ENCODE results near the gene RNF5.

The RNF5 gene

GRCh38 chr6:32152769-32153563, 25.2 kb upstream of the RNF5 start:
- Histone ChIP-seq H3K27me3 (ENCODE audit: insufficient read depth, low read length) (no peaks in the 10 kb centered on the region), H3K36me3 (ENCODE audit: insufficient read depth, low read length) (peaks cover 7% of the 10 kb centered on the region; the same call in 1 of the 2 replicates), H2AFZ (ENCODE audit: low read length, unreplicated experiment) (peak overlapping the region; percentile 4), H3K79me2 (ENCODE audit: control insufficient read depth, insufficient read depth, low read length, unreplicated experiment) (peaks cover 20% of the 10 kb centered on the region), H3K27ac (ENCODE audit: low read depth, low read length) (peak overlapping the region; percentile 75), H3K4me1 (ENCODE audit: control insufficient read depth, insufficient read depth, low read length, unreplicated experiment) (peaks cover 23% of the 10 kb centered on the region), H3K4me3 (ENCODE audit: low read depth, low read length) (peak overlapping the region; percentile 96)

- peak within 1 kb of the TSS; percentile 75 for H3K27ac ChIP-seq (ENCODE audit: low read depth, low read length)
- peak within 1 kb of the TSS; percentile 77 for H2AFZ ChIP-seq (ENCODE audit: low read length, unreplicated experiment)
- peak within 1 kb of the TSS; percentile 96 for H3K4me3 ChIP-seq (ENCODE audit: low read depth, low read length)
- H3K79me2 ChIP-seq (ENCODE audit: control insufficient read depth, insufficient read depth, low read length, unreplicated experiment) = peaks cover 20% of the 10 kb centered on the region
- no peaks in the 10 kb centered on the region for H3K27me3 ChIP-seq (ENCODE audit: insufficient read depth, low read length)
- H3K36me3 ChIP-seq (ENCODE audit: insufficient read depth, low read length) = peaks cover 12% of the 10 kb centered on the region; the same call in 1 of the 2 replicates
- H3K4me1 ChIP-seq (ENCODE audit: control insufficient read depth, insufficient read depth, low read length, unreplicated experiment) = peaks cover 23% of the 10 kb centered on the region
Measured at GRCh38 chr6:32153564-32154513, 24.4 kb upstream of the RNF5 start, which contains the start of gene PPT2. Gene PPT2, plus strand, starts transcription at chr6:32154141. Its CDS starts 454 bp downstream, at chr6:32154595.

- no peaks in the 10 kb centered on the region for H3K27me3 ChIP-seq (ENCODE audit: insufficient read depth, low read length)
- H2AFZ ChIP-seq (ENCODE audit: low read length, unreplicated experiment) = peak overlapping the region; percentile 77
- peak overlapping the region; percentile 96 for H3K4me3 ChIP-seq (ENCODE audit: low read depth, low read length)
- H3K4me1 ChIP-seq (ENCODE audit: control insufficient read depth, insufficient read depth, low read length, unreplicated experiment) = peaks cover 23% of the 10 kb centered on the region
- H3K27ac ChIP-seq (ENCODE audit: low read depth, low read length) = peak overlapping the region; percentile 75
- peaks cover 20% of the 10 kb centered on the region for H3K79me2 ChIP-seq (ENCODE audit: control insufficient read depth, insufficient read depth, low read length, unreplicated experiment)
- peaks cover 12% of the 10 kb centered on the region; the same call in 1 of the 2 replicates for H3K36me3 ChIP-seq (ENCODE audit: insufficient read depth, low read length)
Measured at GRCh38 chr6:32154514-32155161, 23.6 kb upstream of the RNF5 start.

GRCh38 chr6:32156891-32157290, 21.3 kb upstream of the RNF5 start:
- Histone ChIP-seq H3K4me3 (ENCODE audit: low read depth, low read length) (no peak overlapping the region), H3K27me3 (ENCODE audit: insufficient read depth, low read length) (no peaks in the 10 kb centered on the region), H3K36me3 (ENCODE audit: insufficient read depth, low read length) (peaks cover 12% of the 10 kb centered on the region; the same call in 1 of the 2 replicates), H3K79me2 (ENCODE audit: control insufficient read depth, insufficient read depth, low read length, unreplicated experiment) (peaks cover 20% of the 10 kb centered on the region), H2AFZ (ENCODE audit: low read length, unreplicated experiment) (no peak overlapping the region), H3K4me1 (ENCODE audit: control insufficient read depth, insufficient read depth, low read length, unreplicated experiment) (peaks cover 18% of the 10 kb centered on the region), H3K27ac (ENCODE audit: low read depth, low read length) (no peak overlapping the region)

- H3K36me3 ChIP-seq (ENCODE audit: insufficient read depth, low read length) = peaks cover 12% of the 10 kb centered on the region; the same call in 1 of the 2 replicates
- H3K4me1 ChIP-seq (ENCODE audit: control insufficient read depth, insufficient read depth, low read length, unreplicated experiment) = peaks cover 10% of the 10 kb centered on the region
Measured at GRCh38 chr6:32158052-32158451, 20.2 kb upstream of the RNF5 start.

GRCh38 chr6:32163559-32164258, 14.5 kb upstream of the RNF5 start:
- Histone ChIP-seq H3K4me3 (ENCODE audit: low read depth, low read length) (no peak overlapping the region), H3K79me2 (ENCODE audit: control insufficient read depth, insufficient read depth, low read length, unreplicated experiment) (no peaks in the 10 kb centered on the region), H3K27me3 (ENCODE audit: insufficient read depth, low read length) (no peaks in the 10 kb centered on the region), H3K4me1 (ENCODE audit: control insufficient read depth, insufficient read depth, low read length, unreplicated experiment) (peaks cover 5% of the 10 kb centered on the region), H3K27ac (ENCODE audit: low read depth, low read length) (no peak overlapping the region), H3K36me3 (ENCODE audit: insufficient read depth, low read length) (peaks cover 4% of the 10 kb centered on the region; the same call in 1 of the 2 replicates), H2AFZ (ENCODE audit: low read length, unreplicated experiment) (no peak overlapping the region)

More at GRCh38 chr6:32158052-32158451, 20.2 kb upstream of the RNF5 start:
- no peaks in the 10 kb centered on the region for H3K27me3 ChIP-seq (ENCODE audit: insufficient read depth, low read length)
- H2AFZ ChIP-seq (ENCODE audit: low read length, unreplicated experiment) = no peak overlapping the region
- H3K4me3 ChIP-seq (ENCODE audit: low read depth, low read length) = no peak overlapping the region
- H3K79me2 ChIP-seq (ENCODE audit: control insufficient read depth, insufficient read depth, low read length, unreplicated experiment) = peaks cover 20% of the 10 kb centered on the region
- H3K27ac ChIP-seq (ENCODE audit: low read depth, low read length) = no peak overlapping the region

GRCh38 chr6:32164295-32164694, 13.9 kb upstream of the RNF5 start, which contains the start of gene EGFL8:
Gene EGFL8, plus strand, starts transcription at chr6:32164595. Its CDS starts 1,571 bp downstream, at chr6:32166166.
- Histone ChIP-seq H3K4me1 (ENCODE audit: control insufficient read depth, insufficient read depth, low read length, unreplicated experiment) (peaks cover 11% of the 10 kb centered on the region), H3K27me3 (ENCODE audit: insufficient read depth, low read length) (no peaks in the 10 kb centered on the region), H2AFZ (ENCODE audit: low read length, unreplicated experiment) (no peak within 1 kb of the TSS), H3K4me3 (ENCODE audit: low read depth, low read length) (no peak within 1 kb of the TSS), H3K36me3 (ENCODE audit: insufficient read depth, low read length) (peaks cover 4% of the 10 kb centered on the region; the same call in 1 of the 2 replicates), H3K27ac (ENCODE audit: low read depth, low read length) (no peak within 1 kb of the TSS), H3K79me2 (ENCODE audit: control insufficient read depth, insufficient read depth, low read length, unreplicated experiment) (no peaks in the 10 kb centered on the region)

- Histone ChIP-seq H3K27me3 (ENCODE audit: insufficient read depth, low read length) (no peaks in the 10 kb centered on the region), H2AFZ (ENCODE audit: low read length, unreplicated experiment) (no peak overlapping the region), H3K79me2 (ENCODE audit: control insufficient read depth, insufficient read depth, low read length, unreplicated experiment) (no peaks in the 10 kb centered on the region), H3K36me3 (ENCODE audit: insufficient read depth, low read length) (peaks cover 4% of the 10 kb centered on the region; the same call in 1 of the 2 replicates), H3K4me1 (ENCODE audit: control insufficient read depth, insufficient read depth, low read length, unreplicated experiment) (peaks cover 16% of the 10 kb centered on the region), H3K4me3 (ENCODE audit: low read depth, low read length) (no peak overlapping the region), H3K27ac (ENCODE audit: low read depth, low read length) (no peak overlapping the region)
Measured at GRCh38 chr6:32166411-32167061, 11.7 kb upstream of the RNF5 start.

GRCh38 chr6:32167154-32167760, 10.9 kb upstream of the RNF5 start:
- no peak overlapping the region for H2AFZ ChIP-seq (ENCODE audit: low read length, unreplicated experiment)
- no peak overlapping the region for H3K4me3 ChIP-seq (ENCODE audit: low read depth, low read length)
- H3K36me3 ChIP-seq (ENCODE audit: insufficient read depth, low read length) = peaks cover 4% of the 10 kb centered on the region; the same call in 1 of the 2 replicates
- H3K4me1 ChIP-seq (ENCODE audit: control insufficient read depth, insufficient read depth, low read length, unreplicated experiment) = peaks cover 16% of the 10 kb centered on the region
- H3K27me3 ChIP-seq (ENCODE audit: insufficient read depth, low read length) = no peaks in the 10 kb centered on the region
- no peaks in the 10 kb centered on the region for H3K79me2 ChIP-seq (ENCODE audit: control insufficient read depth, insufficient read depth, low read length, unreplicated experiment)
- no peak overlapping the region for H3K27ac ChIP-seq (ENCODE audit: low read depth, low read length)

Data from ACC112 (cell line).